Motor neuron (in vitro differentiated cells): Measurements from ENCODE around the gene MANEA. TPM values are rescaled to one million over a fixed set of nuclear protein-coding genes. Genes with fewer than 3 reads are reported as not detected.

Experiments
- ATAC-seq, 8 experiments: fragments of 200-7000 bp; cut with Tn5 transposase; replicated peaks in 6 of 8; 2 replicates each; pipeline ENCODE4 v1.8.0; 2021; ENCODE audit warnings: mild to moderate bottlenecking in 8 of 8, moderate library complexity in 8 of 8
- H3K27ac ChIP-seq, 2 donors: fragments of 250-450 bp; sonication (Bioruptor Pico); 2 replicates each; pipeline ENCODE4 v1.9.0; 2021; ENCODE audit warnings: antibody characterized with exemption in 2 of 2, mild to moderate bottlenecking in 2 of 2, moderate library complexity in 1 of 2
- H3K4me1 ChIP-seq, 2 donors: fragments of 250-450 bp; sonication (Bioruptor Pico); replicated peaks in 1 of 2; 2 replicates each; pipeline ENCODE4 v1.6.1; 2021; ENCODE audit warnings: antibody characterized with exemption in 2 of 2, mild to moderate bottlenecking in 2 of 2, moderate library complexity in 1 of 2
- H3K4me3 ChIP-seq, 5 donors: fragments of 250-450 bp; sonication (Bioruptor Pico); 2 replicates each; pipeline ENCODE4 v1.9.0; 2021; ENCODE audit warnings: antibody characterized with exemption in 5 of 5, mild to moderate bottlenecking in 5 of 5, moderate library complexity in 4 of 5
- WGBS, 10 experiments: fragments of 450-650 bp; shearing (Covaris generic); methylation state at CpG; one replicate each; pipeline ENCODE4 v1.0.0; 2022; 5-methylcytosine and 5-hydroxymethylcytosine counted together
- in situ Hi-C, 9 experiments: fragments of 400-800 bp; cut with MboI; loops; one replicate each; pipeline ENCODE4 v1.15.0; 2021; ENCODE audit warnings: low sequenced_read_pairs in 9 of 9, low pct_unique_long_range_greater_than_20kb in 2 of 9; ENCODE audit not compliant: unreplicated experiment in 9 of 9
- total RNA-seq, 8 experiments: library from RNA; unstranded; fragments of 300-600 nt; gene quantifications; 2 replicates each; pipeline versions ENCODE4 v1.2.3 to v1.2.4, GENCODE V29; 2022

Gene MANEA
- total RNA-seq, result 10 to 100 TPM in 3 of 8 experiments, 1 to 10 TPM in 5; 5.2 to 21.4 (median 9.4) TPM

GRCh38 chr6:95577304-95578105 is at the start of gene MANEA:
Gene MANEA (plus strand): TSS chr6:95577535. CDS start chr6:95586440, 8,905 bp downstream.
- H3K27ac ChIP-seq, result peak within 1 kb of the TSS; percentile 81 to 90
- WGBS, 10 experiments, result 0 to 5% (median 0%) methylated on average over 1 to 10 of the region's 70 CpGs; no CpG with 5 or more reads in 4 of the 10 experiments
- H3K4me3 ChIP-seq, result peak within 1 kb of the TSS; percentile 49 to 74 (median 51)
- peaks cover 13 to 16% of the 10 kb centered on the region in 2 donors for H3K4me1 ChIP-seq
- in situ Hi-C loops, result no loop called here
- ATAC-seq, result peak; percentile 89 to 97 (median 94)

- no peak for ATAC-seq
- in situ Hi-C loops, result no loop called here
- Histone ChIP-seq H3K27ac (no peak overlapping the region), H3K4me3 (no peak overlapping the region), H3K4me1 (peaks cover 0 to 10% of the 10 kb centered on the region in 2 donors)
- WGBS, 10 experiments, result 0 to 100% (median 25%) methylated on average over 1 of the region's 1 CpG; no CpG with 5 or more reads in 1 of the 10 experiments
Observed at GRCh38 chr6:95529762-95530161, 47.6 kb upstream of the MANEA start.

GRCh38 chr6:95530176-95530819 is 47.0 kb upstream of the MANEA start:
- 9 to 60% (median 29%) methylated on average over 1 to 3 of the region's 3 CpGs; no CpG with 5 or more reads in 1 of the 10 experiments for WGBS, 10 experiments
- H3K4me3 ChIP-seq, result no peak overlapping the region
- H3K27ac ChIP-seq, result no peak overlapping the region
- H3K4me1 ChIP-seq, result peaks cover 0 to 10% of the 10 kb centered on the region in 2 donors
- ATAC-seq, result peak in 1 of 8 experiments; percentile 57
- in situ Hi-C loops, result no loop called here

GRCh38 chr6:95543798-95544197 is 33.5 kb upstream of the MANEA start:
- ATAC-seq, result no peak
- H3K4me1 ChIP-seq, result peaks cover 12 to 25% of the 10 kb centered on the region in 2 donors
- in situ Hi-C loops, result no loop called here
- H3K4me3 ChIP-seq, result no peak overlapping the region
- no peak overlapping the region for H3K27ac ChIP-seq
- WGBS, 10 experiments, result 0 to 100% (median 100%) methylated on average over 1 of the region's 1 CpG; no CpG with 5 or more reads in 3 of the 10 experiments

- no peak overlapping the region for H3K27ac ChIP-seq
- H3K4me3 ChIP-seq, result no peak overlapping the region
- 2 to 85% (median 54%) methylated on average over 2 to 3 of the region's 3 CpGs for whole genome bisulfite sequencing, 10 experiments
- peaks cover 12 to 25% of the 10 kb centered on the region in 2 donors for H3K4me1 ChIP-seq
- ATAC-seq, result no peak
- in situ Hi-C loops, result no loop called here
Observed at GRCh38 chr6:95544517-95545225, 32.7 kb upstream of the MANEA start.

GRCh38 chr6:95545226-95545625 is 32.1 kb upstream of the MANEA start:
- 0 to 30% (median 8%) methylated on average over 1 to 3 of the region's 3 CpGs for WGBS, 10 experiments
- no peak overlapping the region for H3K4me3 ChIP-seq
- in situ Hi-C loops, result no loop called here
- peaks cover 12 to 25% of the 10 kb centered on the region in 2 donors for H3K4me1 ChIP-seq
- ATAC-seq, result peak in 5 of 8 experiments; percentile 10 to 55 (median 45)
- H3K27ac ChIP-seq, result no peak overlapping the region

GRCh38 chr6:95545686-95546085 is 31.6 kb upstream of the MANEA start:
- WGBS, 10 experiments, result 0 to 10% (median 0%) methylated on average over 1 to 2 of the region's 2 CpGs; no CpG with 5 or more reads in 3 of the 10 experiments
- H3K4me1 ChIP-seq, result peaks cover 12 to 25% of the 10 kb centered on the region in 2 donors
- in situ Hi-C loops, result no loop called here
- ATAC-seq, result peak in 5 of 8 experiments; percentile 61 to 81 (median 76)
- no peak overlapping the region for H3K4me3 ChIP-seq
- no peak overlapping the region for H3K27ac ChIP-seq

GRCh38 chr6:95546148-95546547 is 31.2 kb upstream of the MANEA start:
- Histone ChIP-seq H3K4me3 (no peak overlapping the region), H3K4me1 (peaks cover 12 to 25% of the 10 kb centered on the region in 2 donors), H3K27ac (no peak overlapping the region)
- 20 to 100% methylated on average over 1 of the region's 1 CpG; no CpG with 5 or more reads in 8 of the 10 experiments for WGBS, 10 experiments
- ATAC-seq, result peak in 5 of 8 experiments; percentile 8 to 28 (median 18)
- in situ Hi-C loops, result no loop called here

GRCh38 chr6:95547043-95547442 is 30.3 kb upstream of the MANEA start:
- H3K4me1 ChIP-seq, result peaks cover 12 to 25% of the 10 kb centered on the region in 2 donors
- in situ Hi-C loops, result no loop called here
- H3K27ac ChIP-seq, result no peak overlapping the region
- no peak for ATAC-seq
- no peak overlapping the region for H3K4me3 ChIP-seq
- 0 to 100% (median 79%) methylated on average over 1 of the region's 1 CpG for whole genome bisulfite sequencing, 10 experiments

- Histone ChIP-seq H3K27ac (peak overlapping the region in 1 of 2 donors; percentile 19), H3K4me3 (no peak overlapping the region), H3K4me1 (peaks cover 12 to 25% of the 10 kb centered on the region in 2 donors)
- in situ Hi-C loops, result no loop called here
- 33 to 100% (median 66%) methylated on average over 1 to 2 of the region's 3 CpGs; no CpG with 5 or more reads in 4 of the 10 experiments for WGBS, 10 experiments
- peak in 5 of 8 experiments; percentile 14 to 70 (median 56) for ATAC-seq
Observed at GRCh38 chr6:95548188-95548786, 29.0 kb upstream of the MANEA start.

- 33 to 100% (median 92%) methylated on average over 1 to 5 of the region's 5 CpGs; no CpG with 5 or more reads in 1 of the 10 experiments for WGBS, 10 experiments
- Histone ChIP-seq H3K4me1 (peaks cover 0 to 5% of the 10 kb centered on the region in 2 donors), H3K4me3 (no peak overlapping the region), H3K27ac (no peak overlapping the region)
- no peak for ATAC-seq
- in situ Hi-C loops, result no loop called here
Observed at GRCh38 chr6:95551678-95552324, 25.5 kb upstream of the MANEA start.

- no peak for ATAC-seq
- no peak overlapping the region for H3K4me3 ChIP-seq
- in situ Hi-C loops, result no loop called here
- WGBS, 10 experiments, result 0 to 100% (median 75%) methylated on average over 1 of the region's 1 CpG; no CpG with 5 or more reads in 1 of the 10 experiments
- no peaks in the 10 kb centered on the region for H3K4me1 ChIP-seq
- H3K27ac ChIP-seq, result no peak overlapping the region
Observed at GRCh38 chr6:95553880-95554279, 23.5 kb upstream of the MANEA start.
